ENCODE measurements around the gene CTSW. TPM values are rescaled to one million over a fixed set of nuclear protein-coding genes. Genes with fewer than 3 reads are reported as not detected.

CTSW gene
- polyA plus RNA-seq, 1 donor (not counting 4 experiments of a cell fraction or from before 2014, with no cell fraction given): not detected

DNA sequence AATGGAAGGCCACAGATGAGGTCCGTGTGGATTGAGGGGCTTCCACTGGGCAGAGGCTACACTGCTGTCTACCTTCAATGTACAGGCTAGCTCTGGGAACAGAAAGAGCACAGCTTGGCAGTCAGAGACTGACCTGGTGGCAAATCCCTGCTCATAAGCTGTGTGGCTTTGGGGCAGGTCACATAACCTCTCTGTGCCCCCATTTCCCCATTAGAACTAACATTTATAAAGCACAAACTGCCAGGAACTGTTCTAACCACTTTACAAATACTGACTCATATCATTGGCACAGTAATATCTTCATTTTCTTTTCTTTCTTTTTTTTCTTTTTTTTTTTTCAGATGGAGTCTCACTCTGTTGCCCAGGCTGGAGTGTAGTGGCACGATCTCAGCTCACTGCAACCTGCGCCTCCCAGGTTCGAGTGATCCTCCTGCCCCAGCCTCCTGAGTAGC, 17.4 kb downstream of the CTSW start:
- peaks cover 24 to 53% of the 10 kb centered on the region in 2 experiments for H3K36me3 ChIP-seq (ENCODE audit: control insufficient read depth in 2 of 2, extremely low read depth in 1 of 2, insufficient read depth in 2 of 2, low read length in 2 of 2)
- H3K27ac ChIP-seq (ENCODE audit: control insufficient read depth, insufficient read depth, low read length): peak overlapping the region; percentile 98
- H2AFZ ChIP-seq (ENCODE audit: control insufficient read depth, low read length): no peak overlapping the region
- peaks cover 68% of the 10 kb centered on the region for H3K4me1 ChIP-seq (ENCODE audit: control insufficient read depth, extremely low read depth, insufficient read depth, low read length)
- TF ChIP-seq EZH2 (IDR thresholded peaks at IDR 0.05; ENCODE audit: low read length): no peak
- TF ChIP-seq, protein P1, sequence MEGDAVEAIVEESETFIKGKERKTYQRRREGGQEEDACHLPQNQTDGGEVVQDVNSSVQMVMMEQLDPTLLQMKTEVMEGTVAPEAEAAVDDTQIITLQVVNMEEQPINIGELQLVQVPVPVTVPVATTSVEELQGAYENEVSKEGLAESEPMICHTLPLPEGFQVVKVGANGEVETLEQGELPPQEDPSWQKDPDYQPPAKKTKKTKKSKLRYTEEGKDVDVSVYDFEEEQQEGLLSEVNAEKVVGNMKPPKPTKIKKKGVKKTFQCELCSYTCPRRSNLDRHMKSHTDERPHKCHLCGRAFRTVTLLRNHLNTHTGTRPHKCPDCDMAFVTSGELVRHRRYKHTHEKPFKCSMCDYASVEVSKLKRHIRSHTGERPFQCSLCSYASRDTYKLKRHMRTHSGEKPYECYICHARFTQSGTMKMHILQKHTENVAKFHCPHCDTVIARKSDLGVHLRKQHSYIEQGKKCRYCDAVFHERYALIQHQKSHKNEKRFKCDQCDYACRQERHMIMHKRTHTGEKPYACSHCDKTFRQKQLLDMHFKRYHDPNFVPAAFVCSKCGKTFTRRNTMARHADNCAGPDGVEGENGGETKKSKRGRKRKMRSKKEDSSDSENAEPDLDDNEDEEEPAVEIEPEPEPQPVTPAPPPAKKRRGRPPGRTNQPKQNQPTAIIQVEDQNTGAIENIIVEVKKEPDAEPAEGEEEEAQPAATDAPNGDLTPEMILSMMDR (optimal IDR thresholded peaks at IDR 0.05 in 1 of 3, IDR thresholded peaks at IDR 0.05 in 1 of 3, conservative IDR thresholded peaks at IDR 0.05 in 1 of 3; ENCODE audit: extremely low read depth in 1 of 3, insufficient read depth in 2 of 3, low read length in 3 of 3): no peak
- peak overlapping the region; percentile 94 to 99 (median 97) for H3K4me3 ChIP-seq (ENCODE audit: control insufficient read depth in 2 of 3, extremely low read depth in 1 of 3, insufficient read depth in 2 of 3, low read depth in 1 of 3, low read length in 3 of 3)
- H3K4me2 ChIP-seq (ENCODE audit: control insufficient read depth, extremely low read depth, insufficient read depth, low read depth, low read length): peak overlapping the region; percentile 100
- peaks cover 44% of the 10 kb centered on the region for H4K20me1 ChIP-seq (ENCODE audit: control insufficient read depth, extremely low read depth, insufficient read depth, low read length)
- H3K79me2 ChIP-seq (ENCODE audit: control insufficient read depth, insufficient read depth, low read length): peaks cover 77% of the 10 kb centered on the region
- no peak for FAIRE-seq
- no peak for DNase-seq (ENCODE audit: low read depth, low spot score)
- no peaks in the 10 kb centered on the region for H3K9me3 ChIP-seq (ENCODE audit: control insufficient read depth, low read depth, low read length)
- H3K27me3 ChIP-seq (ENCODE audit: control insufficient read depth, extremely low read depth, insufficient read depth, low read length): no peaks in the 10 kb centered on the region
- peaks cover 2% of the 10 kb centered on the region for H3K9me1 ChIP-seq (ENCODE audit: control insufficient read depth, extremely low read depth, insufficient read depth, low read length)
- peak overlapping the region; percentile 99 for H3K9ac ChIP-seq (ENCODE audit: control insufficient read depth, extremely low read depth, insufficient read depth, low read length)
- dilution Hi-C loops (cut with MboI; ENCODE audit: extremely low pct_ligation_motif_present, low sequenced_read_pairs): no loop called here

DNA sequence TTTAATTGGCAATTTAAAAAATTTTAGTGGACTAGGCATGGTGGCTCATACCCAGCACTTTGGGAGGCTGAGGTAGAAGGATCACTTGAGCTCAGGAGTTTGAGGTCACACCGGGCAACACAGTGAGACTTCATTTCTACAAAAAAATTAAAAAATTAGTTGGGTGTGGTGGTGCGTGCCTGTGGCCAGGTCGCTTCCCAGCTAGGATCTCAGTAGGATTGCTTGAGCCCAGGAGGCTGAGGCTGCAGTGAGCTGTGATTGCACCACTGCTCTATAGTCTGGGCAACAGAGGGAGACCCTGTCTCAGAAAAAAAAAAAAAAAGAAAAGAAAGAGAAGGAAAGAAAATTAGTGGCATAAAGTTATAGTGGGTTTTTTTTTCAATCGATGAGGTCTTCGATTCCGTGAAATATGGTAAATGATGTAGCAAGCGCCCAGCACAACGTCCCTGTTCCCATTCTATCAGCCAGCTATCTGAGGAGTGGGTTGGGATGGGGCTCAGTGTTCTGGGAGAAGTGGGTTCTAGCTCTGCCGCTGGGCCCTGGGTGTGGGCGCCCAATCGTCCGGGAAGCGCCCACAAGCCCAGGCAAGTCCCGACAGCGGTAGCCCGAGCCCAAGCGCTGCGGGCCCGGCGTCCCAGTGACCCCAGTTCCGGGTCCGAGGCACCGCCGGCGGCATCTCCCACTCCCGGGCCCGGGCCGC, 19.2 kb downstream of the CTSW start:
- Histone ChIP-seq H3K4me1 (ENCODE audit: control insufficient read depth, extremely low read depth, insufficient read depth, low read length) (peaks cover 71% of the 10 kb centered on the region), H3K36me3 (ENCODE audit: control insufficient read depth in 2 of 2, extremely low read depth in 1 of 2, insufficient read depth in 2 of 2, low read length in 2 of 2) (peaks cover 21 to 39% of the 10 kb centered on the region in 2 experiments), H3K9me3 (ENCODE audit: control insufficient read depth, low read depth, low read length) (no peaks in the 10 kb centered on the region), H3K27ac (ENCODE audit: control insufficient read depth, insufficient read depth, low read length) (peak overlapping the region; percentile 98), H3K27me3 (ENCODE audit: control insufficient read depth, extremely low read depth, insufficient read depth, low read length) (no peaks in the 10 kb centered on the region), H2AFZ (ENCODE audit: control insufficient read depth, low read length) (no peak overlapping the region), H3K4me2 (ENCODE audit: control insufficient read depth, extremely low read depth, insufficient read depth, low read depth, low read length) (peak overlapping the region; percentile 100), H3K9ac (ENCODE audit: control insufficient read depth, extremely low read depth, insufficient read depth, low read length) (peak overlapping the region; percentile 99), H4K20me1 (ENCODE audit: control insufficient read depth, extremely low read depth, insufficient read depth, low read length) (peaks cover 33% of the 10 kb centered on the region), H3K79me2 (ENCODE audit: control insufficient read depth, insufficient read depth, low read length) (peaks cover 67% of the 10 kb centered on the region), H3K9me1 (ENCODE audit: control insufficient read depth, extremely low read depth, insufficient read depth, low read length) (peaks cover 2% of the 10 kb centered on the region), H3K4me3 (ENCODE audit: control insufficient read depth in 2 of 3, extremely low read depth in 1 of 3, insufficient read depth in 2 of 3, low read depth in 1 of 3, low read length in 3 of 3) (peak overlapping the region; percentile 94 to 99 (median 97))
- dilution Hi-C loops (cut with MboI; ENCODE audit: extremely low pct_ligation_motif_present, low sequenced_read_pairs): no loop called here
- TF ChIP-seq, protein P1 (optimal IDR thresholded peaks at IDR 0.05 in 1 of 3, IDR thresholded peaks at IDR 0.05 in 1 of 3, conservative IDR thresholded peaks at IDR 0.05 in 1 of 3; ENCODE audit: extremely low read depth in 1 of 3, insufficient read depth in 2 of 3, low read length in 3 of 3): no peak
- TF ChIP-seq EZH2 (IDR thresholded peaks at IDR 0.05; ENCODE audit: low read length): no peak
- DNase-seq (ENCODE audit: low read depth, low spot score) (no peak), FAIRE-seq (no peak)
